GM23248 (cell line): Measurements from ENCODE around the gene FILIP1L.

Experiments
- EZH2 ChIP-seq: fragments of 200-600 bp; sonication (generic); IDR thresholded peaks from 2 replicates; pipeline ENCODE4 v1.6.1; 2018; ENCODE audit warnings: antibody characterized with exemption, mild to moderate bottlenecking; ENCODE audit not compliant: insufficient read depth, poor library complexity, severe bottlenecking
- EZH2phosphoT487 ChIP-seq: fragments of 200-600 bp; sonication (generic); IDR thresholded peaks from 2 replicates; pipeline ENCODE4 v1.6.1; 2018; ENCODE audit warnings: antibody characterized with exemption, moderate library complexity, mild to moderate bottlenecking, low read depth; ENCODE audit not compliant: insufficient read depth

GRCh38 chr3:99969136-99969535 is 145.2 kb downstream of the FILIP1L start:
- TF ChIP-seq EZH2phosphoT487 (no peak), EZH2 (no peak)
